OCI-M2 (cell line): ENCODE measurements around the gene RABL6.
"Not testable (repeated sequence)": the region's sequence is repeated elsewhere in the genome, so short reads cannot be mapped to it uniquely, and the experiment has no call there.

Experiments
- DNase-seq: peaks from one replicate; lab custom pipeline; 2025; ENCODE audit not compliant: unreplicated experiment; lab: John Stamatoyannopoulos, UW

RABL6 gene

GRCh38 chr9:136793086-136793946 is 14.4 kb upstream of the RABL6 start:
- DNase-seq, result no peak

- no peak for DNase-seq
These were observed 13.3 kb upstream of the RABL6 start for GRCh38 chr9:136794281-136794999.

DNA sequence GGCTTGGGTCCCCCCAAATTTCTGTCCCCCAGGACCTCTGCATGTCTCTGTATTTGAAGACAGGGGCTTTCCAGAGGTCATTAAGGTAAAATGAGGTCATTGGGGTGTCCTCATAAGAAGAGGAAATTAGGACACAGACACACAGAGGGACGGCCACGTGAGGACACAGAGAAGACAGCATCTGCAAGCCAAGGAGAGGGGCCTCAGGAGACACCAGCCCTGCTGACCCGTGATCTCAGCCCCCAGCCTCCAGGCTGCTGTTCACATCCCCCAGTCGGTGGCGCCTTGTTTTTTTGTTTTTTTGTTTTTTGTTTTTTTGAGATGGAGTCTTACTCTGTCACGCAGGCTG is 12.8 kb upstream of the RABL6 start:
- DNase-seq, result no peak

DNA sequence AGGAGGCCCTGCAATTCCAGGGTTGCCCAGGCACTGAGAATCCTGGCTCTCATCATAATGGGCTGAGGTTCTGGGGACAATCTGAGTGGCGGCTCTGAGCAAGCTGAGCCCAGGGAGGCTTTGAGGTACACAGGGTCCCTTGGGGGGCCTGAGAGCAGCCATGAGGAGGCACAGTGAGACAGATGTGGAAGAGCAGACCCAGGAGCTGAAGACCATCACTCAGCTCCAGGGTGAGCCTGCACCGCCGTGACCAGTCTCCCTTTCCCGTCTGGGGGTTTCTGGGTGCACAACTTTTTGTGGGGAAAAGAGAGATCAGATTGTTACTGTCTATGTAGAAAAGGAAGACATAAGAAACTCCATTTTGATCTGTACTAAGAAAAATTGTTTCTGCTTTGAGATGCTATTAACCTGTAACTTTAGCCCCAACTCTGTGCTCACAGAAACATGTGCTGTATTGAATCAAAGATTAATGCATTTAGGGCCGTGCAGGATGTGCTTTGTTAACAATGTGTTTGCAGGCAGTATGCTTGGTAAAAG is 11.4 kb upstream of the RABL6 start, which contains the start of gene CCDC183:
Gene CCDC183, plus strand, starts transcription at position 101 of the 537 bp plus-strand sequence. Its CDS starts 60 bp downstream, at position 161.
- no peak for DNase-seq

- DNase-seq, result not testable (repeated sequence)
These were observed 10.9 kb upstream of the RABL6 start for GRCh38 chr9:136796775-136797347.

DNA sequence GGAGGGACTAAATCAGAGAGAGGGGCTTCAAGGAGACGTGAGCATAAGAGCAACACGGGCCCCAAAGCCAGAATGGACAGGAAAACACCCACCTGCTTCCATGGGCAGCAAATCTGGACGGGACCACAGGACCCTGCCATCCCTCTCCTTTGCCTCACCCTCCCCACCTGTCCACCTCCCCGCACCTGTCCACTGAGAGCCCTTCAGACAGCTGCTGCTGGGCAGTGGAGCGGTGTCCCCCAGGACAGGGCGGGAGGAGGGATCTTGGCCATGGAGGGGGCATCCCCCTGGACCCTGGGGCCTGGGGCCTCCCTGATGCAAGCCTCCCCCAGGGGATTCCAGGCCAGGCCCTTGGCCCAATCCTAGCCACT is 9.1 kb upstream of the RABL6 start:
- no peak for DNase-seq

- no peak for DNase-seq
These were observed 8.5 kb upstream of the RABL6 start for GRCh38 chr9:136799079-136799853.

- no peak for DNase-seq
These were observed 7.7 kb upstream of the RABL6 start for GRCh38 chr9:136799854-136800657.

DNA sequence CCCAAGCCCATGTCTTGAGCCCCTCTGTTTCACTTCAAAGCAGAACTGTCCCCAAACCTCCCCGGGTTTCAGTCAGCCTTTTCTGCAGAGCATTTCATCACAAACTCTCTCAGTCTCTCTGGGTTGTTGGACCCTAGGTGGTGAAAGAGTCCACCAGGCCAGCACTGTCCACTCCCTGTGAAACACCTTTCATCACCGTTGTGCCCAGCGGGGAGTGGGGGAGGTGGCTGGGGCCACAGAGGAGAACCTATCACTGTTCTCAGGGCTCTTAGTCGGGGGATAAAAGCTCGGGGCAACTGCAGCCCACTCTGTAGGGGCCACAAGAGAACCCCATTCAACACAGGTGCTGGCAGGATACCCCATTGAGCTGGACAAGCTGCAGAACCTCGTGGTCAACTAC is 5.4 kb upstream of the RABL6 start:
- DNase-seq, result no peak

DNA sequence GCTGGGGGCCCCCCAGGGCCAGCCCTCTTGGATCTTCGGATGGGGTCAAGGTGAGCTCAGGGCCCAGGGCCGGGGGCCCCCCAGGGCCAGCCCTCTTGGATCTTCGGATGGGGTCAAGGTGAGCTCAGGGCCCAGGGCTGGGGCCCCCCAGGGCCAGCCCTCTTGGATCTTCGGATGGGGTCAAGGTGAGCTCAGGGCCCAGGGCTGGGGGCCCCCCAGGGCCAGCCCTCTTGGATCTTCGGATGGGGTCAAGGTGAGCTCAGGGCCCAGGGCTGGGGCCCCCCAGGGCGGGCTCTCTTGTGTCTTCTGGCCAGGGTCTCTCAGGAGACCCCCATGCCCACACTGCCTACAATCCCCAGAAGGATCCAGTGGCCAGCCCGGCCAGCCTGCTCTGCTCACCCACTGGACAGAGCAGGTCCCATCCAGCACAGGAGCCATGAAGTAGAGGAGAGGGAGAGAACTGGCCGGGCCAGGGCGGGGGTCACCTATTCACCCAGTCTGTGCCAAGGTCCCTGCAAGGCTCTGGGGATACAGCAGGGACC is 4.7 kb upstream of the RABL6 start:
- not testable (repeated sequence) for DNase-seq

DNA sequence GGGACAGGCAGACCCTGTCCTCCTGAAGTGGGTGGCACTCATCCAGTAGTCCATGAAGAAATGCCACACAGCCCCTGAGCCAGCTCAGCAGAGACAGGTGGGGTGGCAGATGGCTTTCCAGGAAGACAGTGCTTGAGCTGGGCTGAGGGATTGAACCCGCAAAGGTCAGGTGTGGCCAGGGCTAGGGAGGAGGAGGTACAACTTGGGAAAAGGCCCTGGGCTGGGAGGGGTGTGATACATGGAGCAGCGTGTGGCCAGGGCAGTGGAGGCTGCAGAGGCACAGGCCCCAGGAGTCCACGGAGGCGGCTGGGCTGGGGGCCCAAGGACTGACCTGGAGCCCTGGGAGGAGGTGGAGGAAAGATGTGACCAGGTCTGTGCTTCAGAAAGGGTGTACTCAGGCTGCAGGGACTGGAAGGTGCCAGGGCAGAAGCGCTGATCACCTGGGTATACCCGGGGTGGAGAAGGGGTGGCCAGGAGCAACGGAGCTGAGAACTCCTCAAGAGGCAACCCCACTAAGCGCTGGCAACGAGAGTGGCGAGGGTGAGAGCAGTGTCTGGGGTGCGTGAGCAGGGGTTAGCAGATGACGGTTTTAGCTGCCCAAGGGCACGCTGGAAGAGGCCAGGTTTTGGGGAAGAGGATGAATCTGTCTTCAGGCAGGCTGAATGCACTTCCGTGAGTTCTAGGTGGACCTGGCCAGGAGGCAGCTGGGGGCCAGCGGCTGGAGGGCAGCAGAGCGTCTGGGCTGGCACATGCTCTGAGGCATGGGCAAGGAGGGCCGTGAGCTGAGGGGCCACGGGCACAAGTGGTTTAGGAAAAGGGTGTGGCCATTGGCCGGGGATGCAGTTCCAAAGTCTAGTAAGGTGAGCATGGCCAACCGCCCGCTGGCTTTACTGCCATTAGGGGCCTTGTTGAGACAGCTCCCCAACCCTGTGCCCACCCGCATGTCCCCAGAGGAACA is 3.9 kb upstream of the RABL6 start:
- DNase-seq, result no peak

DNA sequence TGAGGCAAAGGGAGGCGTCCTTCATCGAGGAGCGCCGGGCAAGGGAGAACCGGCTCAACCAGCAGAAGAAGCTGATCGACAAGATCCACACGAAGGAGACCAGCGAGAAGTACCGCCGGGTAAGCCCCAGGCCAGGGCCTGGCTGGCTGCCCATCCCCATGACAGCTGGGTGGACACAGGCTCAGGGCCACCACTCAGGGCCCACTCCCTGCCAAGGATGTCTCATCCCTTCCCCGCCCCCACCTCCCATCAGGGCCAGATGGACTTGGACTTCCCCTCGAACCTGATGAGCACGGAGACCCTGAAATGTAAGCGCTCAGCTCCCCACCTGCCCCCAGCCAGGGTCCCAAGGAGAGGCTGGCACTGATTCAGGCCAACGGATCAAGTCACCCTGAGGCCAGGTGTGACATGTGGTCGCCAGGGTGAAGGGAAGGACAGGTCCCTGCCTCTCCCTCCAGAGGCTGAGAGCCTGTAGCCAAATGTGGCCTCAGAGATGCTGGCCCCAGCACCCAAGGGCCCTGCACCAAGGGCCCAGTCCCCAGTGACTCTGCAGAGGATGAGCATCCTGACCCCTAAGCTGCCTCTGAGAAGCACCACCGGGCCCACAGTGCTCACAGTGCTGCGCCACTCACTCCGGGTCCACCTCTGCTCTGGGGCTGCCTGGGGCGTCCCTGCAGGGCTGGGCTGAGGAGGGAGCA is 3.1 kb upstream of the RABL6 start:
- no peak for DNase-seq

DNA sequence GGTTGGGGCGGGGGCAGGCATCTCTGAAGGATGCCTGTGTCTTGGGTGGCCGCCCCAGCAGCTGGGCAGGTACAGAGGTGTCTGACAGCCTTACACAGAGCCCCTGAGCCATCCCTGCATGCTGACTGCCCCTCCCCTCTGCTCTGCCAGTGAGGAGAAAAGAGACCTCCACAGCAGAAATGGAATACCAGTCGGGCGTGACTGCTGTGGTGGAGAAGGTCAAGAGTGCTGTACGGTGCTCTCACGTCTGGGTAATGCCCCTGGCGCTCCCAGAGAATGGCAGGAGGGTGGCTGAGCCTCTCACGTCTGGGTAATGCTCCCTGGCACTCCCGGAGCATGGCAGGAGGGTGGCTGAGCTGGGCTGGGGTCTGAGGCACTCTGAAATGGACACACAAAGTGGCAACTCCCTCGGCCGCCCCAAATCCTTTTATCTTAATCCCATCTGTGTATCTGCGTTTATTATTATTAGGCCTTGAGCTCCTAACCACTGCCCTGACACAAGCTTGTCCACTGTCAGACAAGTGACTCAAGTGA is 2.5 kb upstream of the RABL6 start:
- no peak for DNase-seq

DNA sequence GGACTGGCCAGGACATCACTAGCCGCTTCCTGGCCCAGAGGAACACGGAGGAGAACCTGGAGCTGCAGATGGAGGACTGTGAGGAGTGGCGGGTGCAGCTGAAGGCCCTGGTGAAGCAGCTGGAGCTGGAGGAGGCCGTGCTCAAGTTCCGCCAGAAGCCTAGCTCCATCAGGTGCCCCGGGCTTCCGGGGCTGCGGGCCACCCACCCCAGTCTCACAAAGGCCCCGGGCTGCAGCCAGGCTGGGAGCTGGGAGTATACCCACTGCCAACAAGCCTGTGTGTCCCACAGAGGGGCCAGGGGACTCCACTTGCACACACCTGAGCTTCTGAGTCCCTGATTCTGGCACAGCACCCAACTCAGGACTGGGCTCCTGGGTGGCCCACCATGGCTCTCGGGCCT is 1.7 kb upstream of the RABL6 start:
- DNase-seq, result no peak

GRCh38 chr9:136806631-136807201 is 1.0 kb upstream of the RABL6 start:
- DNase-seq, result no peak

GRCh38 chr9:136808075-136808805 is 492 bp downstream of the RABL6 start:
- no peak for DNase-seq

DNA sequence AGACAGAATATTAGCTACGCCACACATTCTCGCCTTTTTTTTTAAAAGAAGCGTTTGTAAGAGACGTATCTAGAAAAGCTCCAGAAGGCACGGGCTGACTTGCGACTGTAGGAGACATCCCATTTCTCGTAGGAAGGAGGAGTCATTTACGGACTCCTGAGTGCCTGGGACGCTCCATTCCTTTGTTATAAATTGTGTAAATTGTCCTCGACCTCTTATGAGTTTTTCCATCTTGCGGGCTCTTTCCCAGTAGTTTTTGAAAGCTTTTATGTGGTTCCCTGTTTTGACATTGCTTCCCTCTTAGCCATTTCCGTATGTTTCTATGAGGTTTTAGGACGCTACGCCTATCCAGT is 1.0 kb downstream of the RABL6 start:
- DNase-seq, result no peak
